ENCODE results near the gene ARL4D. TPM values are rescaled to one million over a fixed set of nuclear protein-coding genes. Genes with fewer than 3 reads are reported as not detected.

Gene ARL4D
- total RNA-seq, 1 donor, result 15.1 TPM

DNA sequence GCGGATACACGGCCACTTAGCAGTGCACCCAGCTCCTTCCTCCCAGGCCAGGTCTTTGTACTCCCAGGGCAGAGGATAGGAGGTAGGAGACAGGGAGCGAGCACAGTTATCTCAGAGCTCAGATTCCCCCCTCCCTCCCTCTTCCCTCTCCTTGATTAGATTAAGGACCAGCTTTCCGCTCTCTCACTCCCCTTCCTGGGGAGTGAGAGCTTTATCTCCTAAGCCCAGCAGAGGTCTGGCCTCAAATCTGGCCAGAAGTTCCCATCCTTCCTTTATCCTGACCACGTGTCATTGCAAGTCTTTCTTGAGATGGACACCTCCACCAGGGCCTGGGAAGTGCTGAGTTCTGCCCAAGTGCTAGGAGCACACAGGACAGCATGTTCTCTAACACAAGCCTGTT lies 5.1 kb downstream of the ARL4D start:
- no peak overlapping the region for H3K4me3 ChIP-seq (ENCODE audit: low read depth, low read length)
- peak; percentile 29 for DNase-seq (ENCODE audit: low read depth)
- TF ChIP-seq, protein P1, sequence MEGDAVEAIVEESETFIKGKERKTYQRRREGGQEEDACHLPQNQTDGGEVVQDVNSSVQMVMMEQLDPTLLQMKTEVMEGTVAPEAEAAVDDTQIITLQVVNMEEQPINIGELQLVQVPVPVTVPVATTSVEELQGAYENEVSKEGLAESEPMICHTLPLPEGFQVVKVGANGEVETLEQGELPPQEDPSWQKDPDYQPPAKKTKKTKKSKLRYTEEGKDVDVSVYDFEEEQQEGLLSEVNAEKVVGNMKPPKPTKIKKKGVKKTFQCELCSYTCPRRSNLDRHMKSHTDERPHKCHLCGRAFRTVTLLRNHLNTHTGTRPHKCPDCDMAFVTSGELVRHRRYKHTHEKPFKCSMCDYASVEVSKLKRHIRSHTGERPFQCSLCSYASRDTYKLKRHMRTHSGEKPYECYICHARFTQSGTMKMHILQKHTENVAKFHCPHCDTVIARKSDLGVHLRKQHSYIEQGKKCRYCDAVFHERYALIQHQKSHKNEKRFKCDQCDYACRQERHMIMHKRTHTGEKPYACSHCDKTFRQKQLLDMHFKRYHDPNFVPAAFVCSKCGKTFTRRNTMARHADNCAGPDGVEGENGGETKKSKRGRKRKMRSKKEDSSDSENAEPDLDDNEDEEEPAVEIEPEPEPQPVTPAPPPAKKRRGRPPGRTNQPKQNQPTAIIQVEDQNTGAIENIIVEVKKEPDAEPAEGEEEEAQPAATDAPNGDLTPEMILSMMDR (IDR thresholded peaks at IDR 0.05; ENCODE audit: insufficient read depth, low read depth, low read length), result no peak

DNA sequence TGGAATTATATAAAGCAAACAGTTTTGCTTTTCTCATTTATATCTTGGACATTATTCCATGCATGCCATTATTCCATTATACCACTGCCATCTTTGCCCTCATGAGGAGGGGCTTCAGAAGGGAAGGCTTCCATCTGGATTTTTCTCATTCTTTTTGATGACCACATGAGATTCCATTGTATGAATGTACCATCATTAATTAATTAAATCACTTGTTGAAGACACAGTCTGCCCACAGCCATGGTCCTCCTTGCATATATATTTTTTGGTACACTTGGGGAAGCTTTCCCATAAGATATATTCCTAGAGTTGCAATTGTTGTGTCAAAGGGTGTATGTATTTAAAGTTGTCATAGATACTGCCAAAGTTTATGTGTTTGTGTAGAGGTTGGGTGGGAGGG lies 7.1 kb downstream of the ARL4D start:
- TF ChIP-seq, protein P1 (IDR thresholded peaks at IDR 0.05; ENCODE audit: insufficient read depth, low read depth, low read length), result no peak
- no peak overlapping the region for H3K4me3 ChIP-seq (ENCODE audit: low read depth, low read length)
- no peak for DNase-seq (ENCODE audit: low read depth)

DNA sequence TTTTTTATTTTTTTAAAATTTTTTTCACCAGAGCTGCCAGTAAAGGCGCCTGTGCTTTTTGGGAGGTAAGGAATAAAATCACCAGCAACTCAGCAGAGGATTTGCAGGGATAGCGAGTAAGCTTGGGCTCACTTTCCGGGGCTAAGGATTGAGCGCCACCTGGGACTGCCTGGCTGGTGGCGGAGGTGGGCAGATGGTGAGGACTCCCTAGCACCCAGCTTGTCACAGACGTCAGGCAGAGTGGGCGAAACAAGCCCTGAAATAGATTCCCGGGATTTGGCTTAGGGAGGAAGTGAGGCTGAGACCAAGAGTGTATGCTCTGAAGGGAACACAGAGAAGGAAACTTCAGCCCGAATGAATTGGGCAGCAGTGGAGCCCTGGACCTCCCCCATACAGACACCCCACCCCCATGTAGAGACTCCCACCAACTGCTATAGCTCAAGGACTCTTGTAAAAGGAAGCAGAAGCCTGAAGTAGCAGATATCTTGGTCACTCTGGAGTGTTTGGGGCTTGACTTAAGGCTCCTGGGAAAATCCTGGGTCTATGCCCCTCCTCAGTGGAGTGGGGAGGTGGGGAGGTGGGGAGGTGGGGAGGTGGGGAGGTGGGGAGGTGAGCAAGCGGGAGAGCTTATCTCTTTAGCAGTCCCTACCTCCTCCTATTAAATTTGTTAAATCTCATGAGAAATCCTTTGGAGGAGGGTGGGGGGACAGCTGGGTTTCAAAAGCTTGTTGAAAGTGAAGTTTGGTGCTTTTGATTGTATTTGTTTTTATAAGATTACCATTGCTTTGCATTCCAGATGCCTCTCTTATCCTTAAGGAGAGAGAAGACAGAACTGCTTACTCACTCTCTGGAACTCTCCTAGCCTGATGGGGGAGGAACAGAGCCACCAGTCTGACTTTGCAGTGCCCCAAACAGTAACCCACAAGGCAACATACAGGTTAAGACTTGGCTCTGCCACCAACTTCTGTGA lies 8.2 kb downstream of the ARL4D start:
- TF ChIP-seq, protein P1 (IDR thresholded peaks at IDR 0.05; ENCODE audit: insufficient read depth, low read depth, low read length), result no peak
- DNase-seq (ENCODE audit: low read depth), result peak; percentile 84
- H3K4me3 ChIP-seq (ENCODE audit: low read depth, low read length), result no peak overlapping the region

DNA sequence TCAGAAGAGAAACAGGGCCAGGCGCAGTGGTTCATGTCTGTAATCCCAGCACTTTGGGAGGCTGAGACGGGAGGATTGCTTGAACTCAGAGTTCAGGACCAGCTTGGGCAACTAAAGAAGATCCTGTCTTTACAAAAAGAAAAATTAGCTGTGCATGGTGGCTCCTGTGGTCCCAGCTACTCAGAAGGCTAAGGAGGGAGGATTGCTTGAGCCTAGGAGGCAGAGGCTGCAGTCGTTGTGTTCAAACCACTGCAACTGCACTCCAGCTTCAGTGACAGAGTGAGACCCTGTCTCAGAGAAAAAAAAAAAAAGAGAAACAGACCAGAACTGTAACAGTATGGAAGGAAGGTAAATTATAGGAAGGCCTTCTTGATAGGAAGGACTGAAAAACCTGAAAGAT lies 10.3 kb downstream of the ARL4D start:
- DNase-seq (ENCODE audit: low read depth), result no peak
- H3K4me3 ChIP-seq (ENCODE audit: low read depth, low read length), result no peak overlapping the region
- TF ChIP-seq, protein P1 (IDR thresholded peaks at IDR 0.05; ENCODE audit: insufficient read depth, low read depth, low read length), result no peak

DNA sequence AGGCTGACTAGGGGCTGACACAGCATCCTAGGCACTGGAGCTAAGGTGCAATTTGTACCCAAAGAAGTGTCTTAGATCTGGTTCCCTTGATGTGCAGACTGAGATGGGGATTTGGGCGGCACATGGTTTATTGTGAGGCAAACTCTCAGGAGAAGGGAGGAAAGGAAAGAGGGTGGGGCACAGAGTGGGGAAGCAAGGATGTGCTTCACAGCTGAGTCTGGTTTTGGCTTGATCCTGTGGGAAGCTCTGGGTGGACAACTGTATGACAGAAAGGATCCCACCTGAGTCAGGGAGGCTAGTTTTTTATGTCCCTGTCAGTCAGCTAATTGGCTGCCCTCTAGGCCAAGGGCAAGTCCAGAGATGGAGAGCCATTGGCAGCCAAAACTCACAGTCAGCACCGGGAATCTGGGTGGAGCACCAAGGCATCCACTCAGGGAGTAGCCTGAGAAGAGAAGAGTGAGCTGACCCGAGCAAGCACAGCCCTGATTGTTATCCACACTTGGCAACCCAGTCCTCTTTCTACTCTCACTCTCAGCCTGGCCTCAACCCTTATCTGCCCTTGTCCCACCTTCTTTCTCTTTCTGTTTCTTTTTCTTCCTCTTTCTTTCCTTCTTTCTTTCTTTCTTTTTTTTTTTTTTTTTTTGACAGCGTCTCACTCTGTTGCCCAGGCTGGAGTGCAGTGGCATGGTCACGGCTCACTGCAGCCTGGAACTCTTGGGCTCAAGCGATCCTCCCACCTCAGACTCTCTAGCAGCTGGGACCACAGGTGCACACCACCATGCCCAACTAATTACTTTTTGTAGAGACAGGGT lies 12.0 kb downstream of the ARL4D start:
- TF ChIP-seq, protein P1 (IDR thresholded peaks at IDR 0.05; ENCODE audit: insufficient read depth, low read depth, low read length), result no peak
- DNase-seq (ENCODE audit: low read depth), result no peak
- no peak overlapping the region for H3K4me3 ChIP-seq (ENCODE audit: low read depth, low read length)

DNA sequence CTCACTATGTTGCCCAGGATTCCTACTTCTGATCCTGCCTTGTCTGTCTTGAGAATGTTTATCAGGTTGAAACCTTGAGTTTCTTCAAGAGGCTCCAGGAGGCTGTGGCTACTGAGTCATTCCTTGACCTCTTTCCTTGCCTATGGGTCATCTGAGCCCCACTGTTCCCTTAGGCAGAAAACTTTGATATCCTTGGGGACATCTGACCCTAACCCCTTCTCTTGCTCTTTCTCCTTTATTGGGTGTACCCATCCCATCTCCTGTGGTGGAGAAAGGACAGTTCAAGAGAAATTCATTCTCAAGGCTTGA lies 12.5 kb downstream of the ARL4D start:
- no peak overlapping the region for H3K4me3 ChIP-seq (ENCODE audit: low read depth, low read length)
- TF ChIP-seq, protein P1 (IDR thresholded peaks at IDR 0.05; ENCODE audit: insufficient read depth, low read depth, low read length), result no peak
- no peak for DNase-seq (ENCODE audit: low read depth)
